ENCODE data around the gene IL3. TPM values are rescaled to one million over a fixed set of nuclear protein-coding genes. Genes with fewer than 3 reads are reported as not detected.

Gene IL3
- total RNA-seq, 1 donor from 2014 or later: not detected

- no peaks in the 10 kb centered on the region for H3K27me3 ChIP-seq (ENCODE audit: insufficient read depth, low read length)
- H3K79me2 ChIP-seq (ENCODE audit: insufficient read depth, low read length): no peaks in the 10 kb centered on the region
- peaks cover 32% of the 10 kb centered on the region for H3K27me3 Mint-ChIP-seq (ENCODE audit: low read depth, unreplicated experiment)
- H3K27ac Mint-ChIP-seq (ENCODE audit: unreplicated experiment): peak overlapping the region; percentile 12
- H3K9me3 Mint-ChIP-seq (ENCODE audit: unreplicated experiment): no peaks in the 10 kb centered on the region
- no peak for DNase-seq (ENCODE audit: low read depth)
- H4K20me1 ChIP-seq (ENCODE audit: insufficient read depth, low read length): no peaks in the 10 kb centered on the region
- H3K9me3 ChIP-seq (ENCODE audit: insufficient read depth, low read depth, low read length): no peaks in the 10 kb centered on the region
- H3K36me3 Mint-ChIP-seq (ENCODE audit: low read depth, unreplicated experiment): peaks cover 6% of the 10 kb centered on the region
- no peak overlapping the region for H3K4me2 ChIP-seq (ENCODE audit: low read length)
- no peak overlapping the region for H3K9ac ChIP-seq (ENCODE audit: low read length)
- H3K27ac ChIP-seq (ENCODE audit: low read depth, low read length): no peak overlapping the region
- H3K4me1 ChIP-seq (ENCODE audit: insufficient read depth, low read length): peaks cover 11% of the 10 kb centered on the region
- H3K4me1 Mint-ChIP-seq (ENCODE audit: low read depth, unreplicated experiment): peaks cover 9% of the 10 kb centered on the region
- FAIRE-seq: no peak
- no peak overlapping the region for H2AFZ ChIP-seq (ENCODE audit: low read depth, low read length)
- no peak overlapping the region for H3K4me3 ChIP-seq (ENCODE audit: insufficient read depth, low read depth, low read length)
- H3K4me3 Mint-ChIP-seq (ENCODE audit: unreplicated experiment): no peak overlapping the region
- no peaks in the 10 kb centered on the region for H3K36me3 ChIP-seq (ENCODE audit: insufficient read depth, low read length)
- TF ChIP-seq, protein P1, sequence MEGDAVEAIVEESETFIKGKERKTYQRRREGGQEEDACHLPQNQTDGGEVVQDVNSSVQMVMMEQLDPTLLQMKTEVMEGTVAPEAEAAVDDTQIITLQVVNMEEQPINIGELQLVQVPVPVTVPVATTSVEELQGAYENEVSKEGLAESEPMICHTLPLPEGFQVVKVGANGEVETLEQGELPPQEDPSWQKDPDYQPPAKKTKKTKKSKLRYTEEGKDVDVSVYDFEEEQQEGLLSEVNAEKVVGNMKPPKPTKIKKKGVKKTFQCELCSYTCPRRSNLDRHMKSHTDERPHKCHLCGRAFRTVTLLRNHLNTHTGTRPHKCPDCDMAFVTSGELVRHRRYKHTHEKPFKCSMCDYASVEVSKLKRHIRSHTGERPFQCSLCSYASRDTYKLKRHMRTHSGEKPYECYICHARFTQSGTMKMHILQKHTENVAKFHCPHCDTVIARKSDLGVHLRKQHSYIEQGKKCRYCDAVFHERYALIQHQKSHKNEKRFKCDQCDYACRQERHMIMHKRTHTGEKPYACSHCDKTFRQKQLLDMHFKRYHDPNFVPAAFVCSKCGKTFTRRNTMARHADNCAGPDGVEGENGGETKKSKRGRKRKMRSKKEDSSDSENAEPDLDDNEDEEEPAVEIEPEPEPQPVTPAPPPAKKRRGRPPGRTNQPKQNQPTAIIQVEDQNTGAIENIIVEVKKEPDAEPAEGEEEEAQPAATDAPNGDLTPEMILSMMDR (IDR thresholded peaks at IDR 0.05; ENCODE audit: insufficient read depth, low read depth, low read length): no peak
- no peak for TF ChIP-seq EZH2 (IDR thresholded peaks at IDR 0.05; ENCODE audit: insufficient read depth, low read length)
Observed at GRCh38 chr5:132081458-132081857, 21.0 kb downstream of the IL3 start.

GRCh38 chr5:132082329-132083023, 22.0 kb downstream of the IL3 start:
- Mint-ChIP-seq H3K27me3 (ENCODE audit: low read depth, unreplicated experiment) (peaks cover 24% of the 10 kb centered on the region), H3K36me3 (ENCODE audit: low read depth, unreplicated experiment) (peaks cover 6% of the 10 kb centered on the region), H3K9me3 (ENCODE audit: unreplicated experiment) (no peaks in the 10 kb centered on the region), H3K4me3 (ENCODE audit: unreplicated experiment) (no peak overlapping the region), H3K4me1 (ENCODE audit: low read depth, unreplicated experiment) (peaks cover 11% of the 10 kb centered on the region), H3K27ac (ENCODE audit: unreplicated experiment) (no peak overlapping the region)
- FAIRE-seq (no peak), DNase-seq (ENCODE audit: low read depth) (no peak)
- Histone ChIP-seq H3K4me2 (ENCODE audit: low read length) (no peak overlapping the region), H3K27me3 (ENCODE audit: insufficient read depth, low read length) (no peaks in the 10 kb centered on the region), H3K9ac (ENCODE audit: low read length) (no peak overlapping the region), H4K20me1 (ENCODE audit: insufficient read depth, low read length) (no peaks in the 10 kb centered on the region), H3K79me2 (ENCODE audit: insufficient read depth, low read length) (no peaks in the 10 kb centered on the region), H3K9me3 (ENCODE audit: insufficient read depth, low read depth, low read length) (no peaks in the 10 kb centered on the region), H2AFZ (ENCODE audit: low read depth, low read length) (no peak overlapping the region), H3K4me3 (ENCODE audit: insufficient read depth, low read depth, low read length) (no peak overlapping the region), H3K27ac (ENCODE audit: low read depth, low read length) (no peak overlapping the region), H3K4me1 (ENCODE audit: insufficient read depth, low read length) (peaks cover 18% of the 10 kb centered on the region), H3K36me3 (ENCODE audit: insufficient read depth, low read length) (no peaks in the 10 kb centered on the region)
- TF ChIP-seq, protein P1 (IDR thresholded peaks at IDR 0.05; ENCODE audit: insufficient read depth, low read depth, low read length): no peak
- no peak for TF ChIP-seq EZH2 (IDR thresholded peaks at IDR 0.05; ENCODE audit: insufficient read depth, low read length)

GRCh38 chr5:132083071-132083678, 22.7 kb downstream of the IL3 start:
- H3K4me1 Mint-ChIP-seq (ENCODE audit: low read depth, unreplicated experiment): peaks cover 11% of the 10 kb centered on the region
- H3K9me3 Mint-ChIP-seq (ENCODE audit: unreplicated experiment): no peaks in the 10 kb centered on the region
- Histone ChIP-seq H3K27ac (ENCODE audit: low read depth, low read length) (no peak overlapping the region), H3K79me2 (ENCODE audit: insufficient read depth, low read length) (no peaks in the 10 kb centered on the region), H4K20me1 (ENCODE audit: insufficient read depth, low read length) (no peaks in the 10 kb centered on the region), H3K4me2 (ENCODE audit: low read length) (no peak overlapping the region), H3K4me1 (ENCODE audit: insufficient read depth, low read length) (peaks cover 18% of the 10 kb centered on the region), H3K36me3 (ENCODE audit: insufficient read depth, low read length) (no peaks in the 10 kb centered on the region), H2AFZ (ENCODE audit: low read depth, low read length) (no peak overlapping the region), H3K9me3 (ENCODE audit: insufficient read depth, low read depth, low read length) (no peaks in the 10 kb centered on the region), H3K4me3 (ENCODE audit: insufficient read depth, low read depth, low read length) (no peak overlapping the region), H3K9ac (ENCODE audit: low read length) (no peak overlapping the region), H3K27me3 (ENCODE audit: insufficient read depth, low read length) (no peaks in the 10 kb centered on the region)
- FAIRE-seq: no peak
- H3K27ac Mint-ChIP-seq (ENCODE audit: unreplicated experiment): no peak overlapping the region
- no peak overlapping the region for H3K4me3 Mint-ChIP-seq (ENCODE audit: unreplicated experiment)
- peaks cover 6% of the 10 kb centered on the region for H3K36me3 Mint-ChIP-seq (ENCODE audit: low read depth, unreplicated experiment)
- TF ChIP-seq, protein P1 (IDR thresholded peaks at IDR 0.05; ENCODE audit: insufficient read depth, low read depth, low read length): no peak
- TF ChIP-seq EZH2 (IDR thresholded peaks at IDR 0.05; ENCODE audit: insufficient read depth, low read length): no peak
- no peak for DNase-seq (ENCODE audit: low read depth)
- peaks cover 20% of the 10 kb centered on the region for H3K27me3 Mint-ChIP-seq (ENCODE audit: low read depth, unreplicated experiment)
